Retinal pigment epithelial cell (primary cell): ENCODE results near the gene NOTCH1.

Source experiments
- DNase-seq: peaks from one replicate; pipeline ENCODE4 v3.0.0-alpha.2; 2010; ENCODE audit warnings: low read depth
- H3K4me3 ChIP-seq: 2 replicates; pipeline ENCODE4 v1.5.1; 2011; ENCODE audit warnings: mild to moderate bottlenecking, low read length, control low read depth, moderate library complexity
- CTCF ChIP-seq: conservative IDR thresholded peaks from 2 replicates; pipeline ENCODE4 v1.5.1; 2011; ENCODE audit warnings: low read depth, low read length, control low read depth, inconsistent platforms

NOTCH1 gene

GRCh38 chr9:136467766-136468165, 78.1 kb downstream of the NOTCH1 start:
- no peak overlapping the region for H3K4me3 ChIP-seq
- DNase-seq = no peak
- TF ChIP-seq CTCF = no peak

GRCh38 chr9:136466155-136466541, 79.7 kb downstream of the NOTCH1 start:
- H3K4me3 ChIP-seq = no peak overlapping the region
- no peak for DNase-seq
- TF ChIP-seq CTCF = no peak

- TF ChIP-seq CTCF = no peak
- no peak overlapping the region for H3K4me3 ChIP-seq
- DNase-seq = no peak
These were observed 80.2 kb downstream of the NOTCH1 start for GRCh38 chr9:136465500-136466154.

GRCh38 chr9:136464241-136464640, 81.6 kb downstream of the NOTCH1 start:
- no peak overlapping the region for H3K4me3 ChIP-seq
- DNase-seq = no peak
- TF ChIP-seq CTCF = no peak

GRCh38 chr9:136463578-136463977, 82.3 kb downstream of the NOTCH1 start:
- no peak for DNase-seq
- no peak for TF ChIP-seq CTCF
- no peak overlapping the region for H3K4me3 ChIP-seq

- no peak overlapping the region for H3K4me3 ChIP-seq
- no peak for DNase-seq
- TF ChIP-seq CTCF = no peak
These were observed 83.2 kb downstream of the NOTCH1 start for GRCh38 chr9:136462664-136463063.

- no peak for TF ChIP-seq CTCF
- DNase-seq = no peak
- no peak overlapping the region for H3K4me3 ChIP-seq
These were observed 85.0 kb downstream of the NOTCH1 start for GRCh38 chr9:136460772-136461325.
